Measurements from ENCODE around the gene TESMIN.
A peak's percentile ranks its signal among the peaks of the same experiment; 100 is the strongest.

The TESMIN gene

DNA sequence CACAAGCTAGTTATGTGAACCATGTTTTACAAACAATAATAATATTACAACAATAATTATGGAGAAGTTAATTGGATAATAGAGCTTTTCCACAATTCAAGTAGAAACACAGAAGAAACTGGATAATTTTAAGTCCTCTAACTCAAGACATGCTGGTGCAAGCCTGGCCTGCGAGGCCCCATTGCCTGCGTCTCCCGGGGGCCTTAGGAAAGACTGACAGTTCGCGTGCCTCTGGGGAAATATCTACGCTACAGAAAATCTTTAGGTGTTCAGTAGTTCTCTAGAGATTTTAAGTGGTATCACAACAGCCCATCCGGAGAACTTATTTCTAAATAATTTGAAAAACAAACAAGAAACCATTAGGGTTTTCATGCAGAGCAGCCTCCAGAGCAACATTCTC lies 43.8 kb downstream of the TESMIN start:
- no peak for DNase-seq

DNA sequence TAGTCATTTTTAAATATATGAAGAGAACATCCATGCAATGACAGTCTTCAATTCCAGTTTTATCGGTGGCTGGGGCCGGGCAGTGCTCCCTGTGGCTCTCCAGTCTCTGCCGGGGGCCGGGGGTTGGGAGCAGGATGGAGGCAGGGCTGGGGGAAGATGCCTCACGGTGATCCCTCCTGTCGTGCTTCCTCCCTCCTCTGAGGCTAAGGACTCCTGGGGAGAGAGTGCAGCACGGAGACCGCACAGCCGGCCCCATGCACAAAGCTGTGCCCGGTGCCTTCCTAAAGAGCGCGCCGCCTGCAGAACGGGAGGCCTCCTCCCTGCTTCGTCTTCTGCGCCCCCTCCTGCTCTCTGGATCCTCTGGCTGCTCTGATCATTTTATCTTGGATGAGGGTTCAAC lies 46.4 kb downstream of the TESMIN start:
- no peak for DNase-seq

DNA sequence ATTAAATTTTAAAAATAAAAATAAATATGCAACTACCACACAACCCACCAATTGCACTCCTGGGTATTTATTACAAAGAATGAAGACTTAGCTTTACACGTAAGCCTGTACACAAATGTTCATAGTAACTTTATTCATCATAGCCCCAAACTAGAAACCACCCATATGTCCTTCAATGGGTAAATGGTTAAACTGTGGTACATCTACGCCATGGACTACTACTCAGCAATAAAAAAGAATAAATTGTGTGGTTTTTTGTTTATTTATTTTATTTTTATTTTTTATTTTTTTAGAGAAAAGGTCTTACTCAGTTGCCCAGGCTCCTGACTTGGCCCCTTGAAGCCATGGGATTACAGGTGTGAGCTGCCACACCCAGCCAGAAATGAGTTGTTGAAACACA lies 52.3 kb downstream of the TESMIN start:
- DNase-seq = no peak

DNA sequence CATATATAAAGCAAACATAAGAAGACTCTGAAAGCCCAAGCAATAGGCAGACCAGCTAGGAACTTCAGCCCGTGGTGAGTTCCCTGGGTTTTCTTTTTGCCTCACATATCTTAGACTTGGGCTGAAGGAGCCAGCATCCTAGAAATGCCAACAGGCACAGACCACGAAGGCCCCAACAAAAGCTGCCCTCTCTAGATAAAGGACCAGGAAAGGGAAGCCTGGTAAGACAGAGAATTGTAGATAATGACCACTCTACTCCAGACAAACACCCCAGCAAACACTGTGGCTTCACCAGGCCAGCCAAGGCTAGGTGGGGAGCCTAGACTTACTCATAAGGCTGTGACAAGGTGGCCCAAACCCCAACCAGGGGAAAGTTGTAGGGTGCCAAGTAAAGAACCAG lies 55.8 kb downstream of the TESMIN start:
- DNase-seq = peak; percentile 82

DNA sequence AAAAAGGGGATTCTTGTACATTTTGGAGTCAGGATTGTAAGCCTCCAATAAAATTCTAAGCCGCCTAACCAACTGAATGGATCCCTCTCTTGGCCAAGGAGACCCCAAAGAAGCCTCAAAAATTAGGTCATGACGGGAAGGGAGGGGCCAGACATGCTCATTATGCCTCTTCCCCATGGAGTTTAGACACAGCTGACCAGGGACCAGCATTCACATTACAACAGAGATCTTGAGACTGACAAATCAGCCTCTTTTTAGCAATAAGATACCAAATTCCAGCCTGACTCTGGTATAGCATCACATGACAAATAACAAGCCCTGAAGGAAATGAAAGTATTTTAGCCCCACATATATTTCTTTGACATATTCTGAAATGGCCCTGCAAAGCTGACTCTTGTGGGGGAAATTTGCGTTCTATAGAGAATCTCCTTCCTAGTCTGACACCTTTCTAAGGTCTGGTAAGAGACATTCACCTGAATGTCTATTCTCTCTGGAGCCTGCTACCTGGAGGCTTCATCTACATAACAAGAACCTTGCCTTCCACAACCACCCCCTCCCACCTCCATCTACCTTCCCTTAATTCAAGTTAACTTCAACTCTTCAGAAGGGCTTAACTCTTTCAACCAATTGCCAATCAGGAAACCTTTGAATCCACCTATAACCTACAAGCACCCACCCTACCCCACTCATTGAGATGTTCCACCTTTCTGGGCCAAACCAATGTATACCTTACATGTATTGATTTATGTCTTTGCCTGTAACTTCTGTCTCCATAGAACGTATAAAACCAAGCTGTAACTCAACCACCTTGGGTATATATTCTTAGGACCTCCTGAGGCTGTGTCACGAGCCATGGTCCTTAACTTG lies 56.7 kb downstream of the TESMIN start:
- peak; percentile 53 for DNase-seq

DNA sequence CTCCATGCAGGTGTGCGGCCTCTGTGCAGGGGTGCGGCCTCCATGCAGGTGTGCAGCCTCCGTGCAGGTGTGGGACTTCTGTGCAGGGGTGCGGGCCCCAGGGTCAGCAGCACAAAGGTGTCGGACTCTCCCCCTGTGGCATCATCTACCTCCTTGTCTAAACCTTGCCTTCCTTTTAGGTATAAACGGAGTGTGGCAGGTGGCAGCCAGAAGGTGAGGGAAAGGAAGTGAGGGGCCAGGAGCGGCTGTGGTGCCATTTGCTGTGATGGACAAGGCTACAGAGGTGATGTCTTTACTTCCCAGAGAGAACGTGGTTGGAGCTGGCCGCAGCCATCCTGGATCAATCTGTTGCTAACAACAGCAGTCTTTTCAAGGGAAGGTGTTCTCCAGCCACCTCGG lies 57.8 kb downstream of the TESMIN start:
- no peak for DNase-seq

DNA sequence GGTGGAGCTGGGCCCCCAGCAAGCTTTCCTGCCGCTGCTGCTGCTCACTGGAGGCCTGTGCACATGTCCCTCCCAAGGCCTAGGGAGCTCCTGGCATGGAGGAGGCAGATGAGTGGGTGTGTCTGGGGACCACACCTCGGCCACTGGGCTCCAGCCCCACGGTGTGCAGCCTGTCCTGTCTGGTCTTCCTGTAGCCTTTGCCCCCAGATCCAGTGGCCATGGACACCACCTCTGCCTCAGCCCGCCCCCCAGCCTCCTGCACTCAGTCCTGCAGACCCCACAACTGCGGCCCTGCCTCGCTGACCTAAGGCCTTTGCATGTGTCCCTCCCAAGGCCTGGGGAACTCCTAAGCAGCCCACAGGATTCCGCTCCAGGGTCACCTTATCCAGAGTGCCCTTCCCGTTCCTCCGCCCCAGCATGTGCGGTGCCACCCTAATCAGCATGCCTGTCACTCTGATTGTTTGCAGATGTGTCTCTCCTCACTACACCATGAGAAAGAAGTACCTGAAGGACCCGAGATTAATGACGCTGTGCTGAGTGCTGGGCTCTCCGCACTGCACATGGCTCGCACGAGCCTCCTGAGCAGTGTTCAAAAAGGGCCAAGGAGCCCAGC lies 58.3 kb downstream of the TESMIN start:
- DNase-seq = no peak

DNA sequence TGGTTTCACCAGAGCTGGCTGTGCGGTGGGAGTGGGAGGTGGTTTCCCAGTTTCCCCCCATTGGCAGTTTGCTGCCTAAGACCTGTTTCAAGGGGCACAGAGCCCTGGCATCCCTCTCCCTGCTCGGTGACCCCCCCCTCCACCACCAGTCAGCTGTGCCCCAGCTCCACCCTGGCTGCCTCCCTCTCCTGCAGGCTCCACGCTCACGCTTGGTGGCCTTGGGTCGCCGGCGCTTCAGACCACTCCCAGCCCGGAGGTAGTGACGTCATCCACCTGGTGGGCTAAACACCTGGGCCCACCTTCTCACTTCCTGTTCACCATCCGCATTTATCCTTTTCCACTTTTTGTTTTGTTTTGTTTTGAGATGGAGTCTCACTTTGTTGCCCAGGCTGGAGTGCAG lies 59.2 kb downstream of the TESMIN start:
- DNase-seq = no peak

DNA sequence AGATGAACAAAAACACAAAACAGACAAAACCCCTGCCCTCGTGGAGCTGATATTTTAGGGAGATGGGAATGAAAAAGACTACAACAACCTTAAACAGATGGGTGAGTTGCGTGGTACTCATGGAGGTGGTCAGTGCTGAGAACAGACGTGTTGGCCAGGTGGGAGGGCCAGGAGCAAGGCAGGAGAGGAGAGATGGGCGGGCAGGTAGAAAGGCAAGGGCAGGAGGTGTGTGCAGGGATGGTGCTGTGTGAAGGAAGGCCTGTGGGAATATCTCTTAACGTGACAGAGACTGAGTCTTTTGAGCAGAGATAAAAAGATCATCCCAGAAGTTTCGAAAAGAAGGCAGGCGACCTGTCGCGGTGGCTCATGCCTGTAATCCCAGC lies 59.9 kb downstream of the TESMIN start:
- no peak for DNase-seq

DNA sequence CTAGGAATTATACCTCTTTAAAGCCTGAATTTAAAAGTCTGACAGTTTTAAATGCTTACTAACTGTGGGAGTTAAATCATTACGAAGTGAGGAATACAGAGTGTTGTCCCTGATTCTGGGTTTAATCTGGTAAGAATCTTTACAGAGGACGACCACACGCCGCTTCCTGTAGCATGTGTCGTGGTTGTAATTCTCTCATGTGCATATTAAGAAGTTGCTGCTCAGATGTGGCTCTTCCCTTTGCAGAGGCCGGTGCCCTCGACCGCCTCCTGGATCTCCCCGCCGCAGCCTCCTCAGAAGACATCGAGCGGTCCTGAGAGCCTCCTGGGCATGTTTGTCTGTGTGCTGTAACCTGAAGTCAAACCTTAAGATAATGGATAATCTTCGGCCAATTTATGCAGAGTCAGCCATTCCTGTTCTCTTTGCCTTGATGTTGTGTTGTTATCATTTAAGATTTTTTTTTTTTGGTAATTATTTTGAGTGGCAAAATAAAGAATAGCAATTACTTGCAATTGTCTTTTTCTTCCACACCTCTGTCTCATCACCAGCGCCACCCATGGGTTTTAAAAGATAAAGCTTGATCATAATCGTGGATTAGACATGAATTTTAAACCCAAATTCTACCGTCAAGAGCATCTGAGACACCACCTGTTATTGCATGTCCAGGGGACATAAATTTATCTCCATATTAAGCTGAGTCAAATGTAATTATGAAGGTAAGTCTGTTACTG lies 60.5 kb downstream of the TESMIN start:
- peak; percentile 60 for DNase-seq

DNA sequence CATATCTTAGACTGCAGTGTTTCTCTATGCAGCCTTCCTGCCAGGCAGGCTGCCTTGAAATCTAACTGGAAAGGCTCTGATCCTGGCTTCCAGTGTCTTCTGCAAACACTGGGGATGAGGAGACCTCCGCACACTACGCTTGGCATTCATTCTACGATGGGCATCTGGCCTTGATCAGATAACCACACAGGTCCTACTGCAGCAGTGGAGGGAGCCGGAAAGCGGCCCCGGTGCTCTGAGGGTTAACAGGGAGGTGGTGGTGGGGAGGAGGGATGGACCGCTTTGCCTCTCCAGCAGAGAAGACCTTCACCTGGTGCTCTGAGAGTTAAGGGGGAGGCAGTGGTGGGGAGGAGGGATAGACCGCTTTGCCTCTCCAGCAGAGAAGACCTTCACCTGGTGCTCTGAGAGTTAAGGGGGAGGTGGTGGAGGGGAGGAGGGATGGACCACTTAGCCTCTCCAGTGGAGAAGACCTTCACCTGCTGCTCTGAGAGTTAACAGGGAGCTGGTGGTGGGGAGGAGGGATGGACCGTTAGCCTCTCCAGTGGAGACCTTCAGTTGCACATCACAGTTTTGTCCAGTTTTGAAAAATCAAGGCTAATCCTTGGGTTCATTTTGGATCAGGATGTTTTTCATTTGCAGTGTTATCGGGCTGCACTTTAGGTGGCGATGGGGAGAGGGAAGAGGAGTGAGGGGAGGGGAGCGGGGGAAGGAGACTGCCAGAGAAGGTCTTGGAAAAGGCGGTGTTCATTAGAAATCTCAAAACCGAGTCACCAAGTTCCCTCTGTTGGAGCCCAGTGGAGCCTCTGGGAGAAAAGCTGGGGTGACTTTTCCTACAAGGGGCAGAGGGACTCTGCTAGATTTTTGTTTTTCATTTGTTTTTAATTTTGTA lies 61.3 kb downstream of the TESMIN start:
- no peak for DNase-seq

DNA sequence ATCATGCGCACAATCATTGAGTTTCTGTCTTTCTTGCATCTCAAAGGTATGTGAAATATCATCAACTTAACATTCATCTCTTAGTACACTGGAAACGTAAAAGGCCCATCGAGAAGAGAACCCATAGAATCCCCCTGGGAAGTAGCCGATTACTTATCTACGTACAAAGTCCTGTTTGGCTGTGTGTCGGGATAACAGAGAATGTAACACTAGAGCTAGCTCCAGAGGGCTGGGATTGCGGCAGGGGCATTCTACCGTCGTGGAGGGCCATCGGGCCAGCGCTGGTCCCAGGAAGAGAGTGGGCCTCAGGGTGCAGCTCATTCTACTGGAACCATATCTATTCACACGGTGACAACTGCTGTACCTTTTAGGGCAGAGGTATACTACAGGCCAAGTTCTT lies 62.4 kb downstream of the TESMIN start:
- DNase-seq = no peak

DNA sequence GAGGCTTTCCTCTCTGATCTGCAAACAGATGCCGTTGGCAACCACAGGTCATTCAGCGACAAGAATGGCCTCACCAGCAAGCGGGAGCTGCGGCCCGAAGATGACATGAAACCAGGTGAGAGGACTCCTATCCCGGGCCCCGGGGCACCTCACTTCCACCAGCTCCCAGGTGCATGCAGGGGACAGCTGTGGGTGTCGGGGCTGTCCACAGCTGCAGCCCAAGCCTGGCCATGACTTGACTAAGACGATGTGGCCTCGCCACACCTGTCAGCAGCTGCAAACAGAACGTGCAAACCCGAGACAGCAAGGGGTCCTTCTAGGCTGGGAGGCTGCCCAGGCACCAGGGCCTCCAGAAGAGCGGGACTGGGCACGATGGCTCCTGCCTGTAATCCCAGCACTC lies 63.3 kb downstream of the TESMIN start:
- DNase-seq = no peak

DNA sequence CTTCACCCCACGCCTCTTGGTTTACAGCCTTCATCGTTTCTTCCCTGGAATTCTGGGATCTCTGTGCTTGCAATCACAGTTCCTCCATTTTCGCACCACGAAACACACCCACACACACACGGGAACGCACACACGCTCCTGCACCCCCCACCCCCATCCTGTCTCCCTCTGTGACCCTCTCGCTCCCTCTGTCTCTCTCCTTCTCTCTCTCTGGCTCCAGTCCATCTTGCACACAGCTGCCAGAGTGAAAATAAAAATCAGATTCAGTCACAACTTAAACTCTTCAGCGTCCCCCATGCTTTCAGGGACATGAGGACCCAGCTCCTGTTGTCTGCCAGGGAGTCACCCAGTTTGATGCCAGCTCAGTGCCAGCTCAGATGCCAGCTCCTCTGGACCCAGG lies 64.0 kb downstream of the TESMIN start:
- no peak for DNase-seq

DNA sequence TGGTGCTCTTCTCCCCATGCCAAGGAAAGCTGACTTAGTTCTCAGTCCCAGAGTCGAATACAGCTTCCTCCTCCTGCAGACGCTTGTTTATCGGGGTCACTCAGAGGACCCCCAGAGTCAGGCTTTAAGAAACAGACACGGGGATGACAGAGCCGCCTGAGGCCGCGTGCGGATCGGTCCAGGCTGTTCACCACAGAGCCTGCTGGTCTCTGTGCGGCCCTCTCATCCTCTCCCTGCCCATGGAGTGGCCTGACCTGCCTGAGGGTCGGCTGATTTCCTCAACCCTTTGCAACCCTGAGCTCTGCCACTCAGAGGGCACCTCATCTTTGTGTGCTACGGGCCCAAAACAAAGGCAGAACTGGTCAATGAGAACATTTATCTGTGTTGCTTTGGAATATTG lies 64.8 kb downstream of the TESMIN start:
- no peak for DNase-seq

DNA sequence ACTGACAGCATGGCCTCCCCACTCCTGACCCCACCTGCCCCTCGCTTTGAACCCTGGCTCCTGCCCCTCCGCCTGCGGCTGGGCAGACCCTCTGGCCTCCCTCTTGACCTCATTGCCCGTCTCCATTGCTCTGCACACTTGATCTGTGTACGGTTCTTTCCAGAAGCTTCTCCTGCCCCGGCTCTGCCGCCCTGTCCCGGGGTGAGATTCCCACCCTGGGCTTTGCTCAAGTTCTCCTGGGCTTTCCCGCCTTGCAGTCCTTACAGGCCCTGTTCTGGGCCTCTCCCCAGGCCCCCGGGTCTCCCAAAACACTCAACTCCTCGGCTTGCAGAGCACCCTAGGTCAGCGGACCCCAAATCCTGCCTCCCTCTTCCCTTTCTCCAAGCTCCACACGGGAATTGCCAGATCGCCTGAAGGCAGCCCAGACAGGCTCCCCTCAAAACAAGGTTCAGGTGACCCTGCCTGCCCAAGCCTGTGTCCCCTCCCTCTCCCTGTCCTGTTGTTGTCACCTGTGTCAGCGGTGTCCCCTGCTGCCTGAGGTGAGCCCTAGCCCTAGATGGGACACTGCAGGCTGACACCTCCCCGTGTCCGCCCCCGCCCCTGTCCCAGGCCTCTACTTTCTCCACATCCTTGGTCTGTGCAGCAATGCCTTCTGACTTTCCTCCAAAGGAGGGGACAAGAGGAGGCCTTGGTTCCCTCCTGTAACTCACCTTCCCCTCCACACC lies 65.5 kb downstream of the TESMIN start:
- no peak for DNase-seq

DNA sequence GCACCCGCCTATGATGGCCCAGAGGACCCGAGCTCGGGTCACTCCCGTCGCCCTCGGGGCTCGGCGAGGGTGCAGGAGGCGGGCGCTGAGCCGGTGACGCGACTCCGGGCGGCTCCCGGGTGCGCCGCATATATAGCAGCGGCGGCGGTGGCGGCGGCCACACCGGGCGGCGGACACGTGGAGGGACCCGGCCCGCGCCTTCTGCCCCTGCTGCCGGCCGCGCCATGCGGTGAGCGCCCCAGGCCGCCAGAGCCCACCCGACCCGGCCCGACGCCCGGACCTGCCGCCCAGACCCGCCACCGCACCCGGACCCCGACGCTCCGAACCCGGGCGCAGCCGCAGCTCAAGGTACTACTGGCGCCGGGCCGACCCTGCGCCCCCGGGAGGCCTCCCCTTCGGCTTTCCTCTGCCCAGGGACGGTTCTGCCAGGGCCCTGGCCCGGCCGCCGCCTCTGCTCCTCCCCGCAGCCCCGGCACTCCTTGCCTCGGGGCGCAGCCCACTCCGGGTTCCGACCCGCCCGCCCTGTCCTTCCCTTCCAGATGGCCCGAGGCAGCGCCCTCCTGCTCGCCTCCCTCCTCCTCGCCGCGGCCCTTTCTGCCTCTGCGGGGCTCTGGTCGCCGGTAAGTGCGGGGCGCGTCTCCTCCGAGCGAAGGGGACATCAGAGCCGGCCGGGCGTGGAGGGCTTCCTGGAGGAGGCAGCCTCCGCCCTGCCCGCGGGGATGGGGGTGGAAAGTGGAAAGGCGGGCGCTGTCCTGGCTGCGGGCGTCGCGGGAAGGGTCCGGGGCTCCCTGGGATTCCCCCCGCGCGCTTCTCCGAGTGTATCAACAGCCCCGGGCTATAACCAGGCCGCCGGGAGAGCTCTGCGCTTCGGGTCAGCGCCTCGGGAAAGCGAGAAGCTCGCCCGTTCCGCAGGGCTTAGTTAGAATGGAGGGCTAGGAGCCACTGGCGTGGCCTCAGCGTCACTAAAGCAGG lies 66.6 kb downstream of the TESMIN start, which contains the start of gene GAL:
GAL (plus strand) TSS at position 160 of the 972 bp plus-strand sequence; CDS start at position 540, 380 bp downstream.
- DNase-seq = peak; percentile 71

DNA sequence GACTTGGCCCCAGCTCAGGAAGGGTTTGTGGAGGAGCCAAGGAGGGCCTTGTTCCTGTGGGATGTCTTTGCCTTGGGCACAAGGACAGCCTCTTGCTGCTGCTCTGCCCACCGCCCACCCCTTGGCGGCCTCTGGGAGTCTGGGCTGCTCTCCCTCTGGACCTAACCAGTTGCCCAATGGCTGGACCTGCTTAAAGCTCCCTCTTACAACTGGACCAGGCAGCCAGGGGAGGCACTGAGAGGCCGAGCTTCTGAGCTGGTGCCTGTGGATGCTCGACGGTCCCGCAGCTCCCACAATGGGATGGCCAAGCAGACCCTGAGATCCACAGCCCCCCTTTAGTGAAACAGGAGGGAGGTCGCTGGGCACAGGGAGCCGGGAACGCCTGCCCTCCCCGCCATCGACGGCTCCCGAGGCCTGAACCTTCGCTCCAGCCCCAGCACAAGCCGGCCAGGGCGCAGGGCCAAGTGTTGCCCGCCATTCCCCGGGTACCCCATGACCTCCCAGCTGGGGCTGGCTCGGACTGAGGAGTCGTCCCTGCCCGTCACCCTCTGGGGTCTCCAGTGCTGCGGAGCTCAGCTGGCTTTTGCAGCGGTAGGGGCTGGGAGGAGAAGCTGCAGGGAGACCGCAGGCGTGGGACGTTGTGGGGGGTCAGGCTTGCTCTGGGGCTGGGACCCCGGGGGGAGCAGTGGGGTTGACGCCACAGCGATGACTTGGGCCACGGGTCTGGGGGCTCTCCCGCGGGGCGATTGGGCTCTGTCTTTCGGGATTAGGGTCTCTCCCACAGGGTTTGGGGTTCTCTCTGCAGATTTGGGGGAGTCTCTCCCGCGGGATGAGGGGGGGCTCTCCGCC lies 67.6 kb downstream of the TESMIN start:
- no peak for DNase-seq

DNA sequence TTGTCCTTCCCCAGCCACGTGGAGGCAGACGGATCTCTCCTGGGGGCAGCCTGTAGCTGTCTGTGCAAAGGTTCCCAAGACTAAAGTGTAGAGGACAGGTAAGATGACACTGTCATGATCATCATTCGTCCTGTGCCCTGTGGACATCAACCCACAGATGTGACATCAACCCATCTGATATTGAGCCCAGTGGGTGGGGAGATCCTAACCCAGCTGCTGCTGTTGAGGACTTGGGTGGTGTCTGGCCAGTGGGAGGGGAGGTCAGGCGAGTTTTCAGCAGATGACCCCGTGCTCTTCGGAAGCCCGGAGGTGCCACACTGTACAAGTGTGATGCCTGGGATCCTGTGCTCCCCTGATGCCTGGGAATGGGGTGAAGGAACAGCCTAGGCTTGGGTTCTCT lies 68.2 kb downstream of the TESMIN start:
- DNase-seq = no peak

DNA sequence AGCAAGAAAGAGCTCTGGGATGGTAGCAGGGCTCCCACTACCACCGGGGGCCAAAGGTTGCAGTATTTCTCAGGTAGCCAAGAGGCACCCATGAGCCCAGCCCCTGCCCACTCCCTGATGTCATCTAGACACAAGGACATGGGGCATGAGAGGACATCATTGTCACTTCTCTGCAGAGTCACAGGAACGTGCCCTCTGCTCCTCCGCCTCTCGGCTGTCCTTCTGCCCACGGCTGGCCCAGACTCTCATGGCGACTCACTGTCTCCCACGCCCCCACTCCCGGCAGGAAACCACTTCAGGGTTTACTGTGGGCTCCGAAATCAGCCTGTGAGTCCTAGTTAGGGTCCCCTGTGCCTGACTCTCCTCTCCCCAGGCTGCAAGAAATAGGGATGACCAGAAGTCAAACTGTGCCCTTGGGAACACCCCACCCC lies 68.8 kb downstream of the TESMIN start:
- no peak for DNase-seq
